ENCODE measurements around the gene STRN.

STRN gene

DNA sequence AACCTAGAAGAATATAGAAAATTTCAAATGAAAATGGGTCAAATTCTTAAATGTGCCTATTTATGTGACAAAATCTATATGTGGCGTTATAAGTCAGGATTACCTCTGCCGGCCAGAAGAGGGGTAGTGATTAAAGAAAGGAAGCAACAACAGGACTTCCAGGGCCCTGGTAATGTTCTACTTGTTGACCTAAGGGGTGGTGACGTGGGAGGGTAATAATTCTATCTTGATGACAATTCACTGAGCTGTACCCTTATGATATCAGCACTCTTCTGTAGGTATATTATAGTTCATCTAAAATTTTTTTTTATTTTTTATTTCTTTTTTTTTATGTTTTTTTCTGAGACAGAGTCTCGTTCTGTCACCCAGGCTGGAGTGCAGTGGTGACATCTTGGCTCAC is 87.9 kb downstream of the STRN start:
- Histone ChIP-seq H3K4me3 (ENCODE audit: low read length) (no peak overlapping the region), H3K36me3 (replicated peaks; ENCODE audit: low read depth, low read length) (peaks cover 10% of the 10 kb centered on the region), H3K27me3 (ENCODE audit: low read depth, low read length) (no peaks in the 10 kb centered on the region), H4K20me1 (ENCODE audit: insufficient read depth, low read length) (no peaks in the 10 kb centered on the region), H3K27ac (ENCODE audit: low read length) (no peak overlapping the region), H3K4me1 (ENCODE audit: low read length) (no peaks in the 10 kb centered on the region), H3K79me2 (ENCODE audit: low read length) (no peaks in the 10 kb centered on the region), H3K9me3 (ENCODE audit: insufficient read depth, low read length) (peaks cover 5% of the 10 kb centered on the region; the same call in 1 of the 2 replicates), H2AFZ (ENCODE audit: low read depth, low read length) (no peak overlapping the region), H3K9ac (ENCODE audit: low read length) (no peak overlapping the region), H3K4me2 (ENCODE audit: low read length) (no peak overlapping the region)
- no peak for TF ChIP-seq EZH2phosphoT487 (IDR thresholded peaks at IDR 0.05; ENCODE audit: low read depth)
- TF ChIP-seq, protein P1, sequence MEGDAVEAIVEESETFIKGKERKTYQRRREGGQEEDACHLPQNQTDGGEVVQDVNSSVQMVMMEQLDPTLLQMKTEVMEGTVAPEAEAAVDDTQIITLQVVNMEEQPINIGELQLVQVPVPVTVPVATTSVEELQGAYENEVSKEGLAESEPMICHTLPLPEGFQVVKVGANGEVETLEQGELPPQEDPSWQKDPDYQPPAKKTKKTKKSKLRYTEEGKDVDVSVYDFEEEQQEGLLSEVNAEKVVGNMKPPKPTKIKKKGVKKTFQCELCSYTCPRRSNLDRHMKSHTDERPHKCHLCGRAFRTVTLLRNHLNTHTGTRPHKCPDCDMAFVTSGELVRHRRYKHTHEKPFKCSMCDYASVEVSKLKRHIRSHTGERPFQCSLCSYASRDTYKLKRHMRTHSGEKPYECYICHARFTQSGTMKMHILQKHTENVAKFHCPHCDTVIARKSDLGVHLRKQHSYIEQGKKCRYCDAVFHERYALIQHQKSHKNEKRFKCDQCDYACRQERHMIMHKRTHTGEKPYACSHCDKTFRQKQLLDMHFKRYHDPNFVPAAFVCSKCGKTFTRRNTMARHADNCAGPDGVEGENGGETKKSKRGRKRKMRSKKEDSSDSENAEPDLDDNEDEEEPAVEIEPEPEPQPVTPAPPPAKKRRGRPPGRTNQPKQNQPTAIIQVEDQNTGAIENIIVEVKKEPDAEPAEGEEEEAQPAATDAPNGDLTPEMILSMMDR (IDR thresholded peaks at IDR 0.05; ENCODE audit: low read depth, low read length): no peak

DNA sequence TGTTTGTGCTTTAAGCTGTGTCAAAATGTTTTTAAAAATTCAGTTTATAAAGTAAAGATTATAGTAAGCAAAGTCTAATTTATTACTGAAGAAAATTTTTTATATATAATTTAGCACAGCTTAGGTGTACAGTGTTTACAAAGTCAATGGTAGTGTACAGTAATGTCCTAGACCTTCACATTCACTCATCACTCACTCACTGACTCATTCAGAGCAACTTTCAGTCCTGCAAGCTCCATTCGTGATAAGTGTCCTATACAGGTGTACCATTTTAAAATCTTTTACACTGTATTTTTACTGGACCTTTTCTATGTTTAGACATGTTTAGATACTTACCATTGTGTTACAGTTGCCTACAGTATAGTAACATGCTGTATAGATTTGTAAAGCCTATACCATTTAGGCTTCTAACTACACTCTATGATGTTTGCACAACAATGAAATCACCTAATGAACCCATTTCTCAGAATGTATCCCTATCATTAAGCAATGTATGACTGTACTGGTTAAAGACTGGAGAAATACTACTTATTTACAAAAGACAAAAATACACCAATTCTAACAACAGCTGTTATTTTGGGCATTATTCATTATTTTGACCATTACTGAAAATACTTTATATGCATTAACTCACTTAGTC is 95.1 kb downstream of the STRN start:
- H3K79me2 ChIP-seq (ENCODE audit: low read length): no peaks in the 10 kb centered on the region
- H3K9ac ChIP-seq (ENCODE audit: low read length): no peak overlapping the region
- TF ChIP-seq, protein P1 (IDR thresholded peaks at IDR 0.05; ENCODE audit: low read depth, low read length): no peak
- TF ChIP-seq EZH2phosphoT487 (IDR thresholded peaks at IDR 0.05; ENCODE audit: low read depth): no peak
- H3K4me1 ChIP-seq (ENCODE audit: low read length): no peaks in the 10 kb centered on the region
- no peak overlapping the region for H2AFZ ChIP-seq (ENCODE audit: low read depth, low read length)
- no peaks in the 10 kb centered on the region for H3K27me3 ChIP-seq (ENCODE audit: low read depth, low read length)
- peaks cover 19% of the 10 kb centered on the region for H3K36me3 ChIP-seq (replicated peaks; ENCODE audit: low read depth, low read length)
- H3K4me3 ChIP-seq (ENCODE audit: low read length): no peak overlapping the region
- no peak overlapping the region for H3K27ac ChIP-seq (ENCODE audit: low read length)
- H3K4me2 ChIP-seq (ENCODE audit: low read length): no peak overlapping the region
- H3K9me3 ChIP-seq (ENCODE audit: insufficient read depth, low read length): peaks cover 5% of the 10 kb centered on the region; the same call in 1 of the 2 replicates
- no peaks in the 10 kb centered on the region for H4K20me1 ChIP-seq (ENCODE audit: insufficient read depth, low read length)

DNA sequence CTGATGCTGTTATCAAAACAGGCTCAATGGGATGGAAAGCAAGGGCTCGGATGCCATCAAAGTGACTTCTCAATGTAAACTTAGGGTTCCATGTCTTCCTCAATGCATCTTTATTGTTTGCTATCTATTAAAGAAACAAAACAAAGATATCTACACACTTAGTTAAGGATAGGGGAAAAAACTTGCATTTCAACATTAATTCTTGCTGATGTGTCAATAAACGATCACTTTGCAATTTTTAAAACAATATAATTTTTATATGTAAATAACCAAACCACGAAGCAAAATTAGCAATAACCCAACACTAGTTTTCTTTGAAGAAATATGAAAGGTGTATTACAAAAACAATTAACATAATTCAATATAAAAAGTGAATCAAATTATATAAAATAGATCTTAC is 96.7 kb downstream of the STRN start:
- Histone ChIP-seq H3K4me1 (ENCODE audit: low read length) (no peaks in the 10 kb centered on the region), H3K27ac (ENCODE audit: low read length) (no peak overlapping the region), H3K36me3 (replicated peaks; ENCODE audit: low read depth, low read length) (peaks cover 15% of the 10 kb centered on the region), H3K9ac (ENCODE audit: low read length) (no peak overlapping the region), H4K20me1 (ENCODE audit: insufficient read depth, low read length) (no peaks in the 10 kb centered on the region), H3K27me3 (ENCODE audit: low read depth, low read length) (no peaks in the 10 kb centered on the region), H3K4me2 (ENCODE audit: low read length) (no peak overlapping the region), H3K9me3 (ENCODE audit: insufficient read depth, low read length) (peaks cover 5% of the 10 kb centered on the region; the same call in 1 of the 2 replicates), H3K4me3 (ENCODE audit: low read length) (no peak overlapping the region), H2AFZ (ENCODE audit: low read depth, low read length) (no peak overlapping the region), H3K79me2 (ENCODE audit: low read length) (no peaks in the 10 kb centered on the region)
- TF ChIP-seq, protein P1 (IDR thresholded peaks at IDR 0.05; ENCODE audit: low read depth, low read length): no peak

DNA sequence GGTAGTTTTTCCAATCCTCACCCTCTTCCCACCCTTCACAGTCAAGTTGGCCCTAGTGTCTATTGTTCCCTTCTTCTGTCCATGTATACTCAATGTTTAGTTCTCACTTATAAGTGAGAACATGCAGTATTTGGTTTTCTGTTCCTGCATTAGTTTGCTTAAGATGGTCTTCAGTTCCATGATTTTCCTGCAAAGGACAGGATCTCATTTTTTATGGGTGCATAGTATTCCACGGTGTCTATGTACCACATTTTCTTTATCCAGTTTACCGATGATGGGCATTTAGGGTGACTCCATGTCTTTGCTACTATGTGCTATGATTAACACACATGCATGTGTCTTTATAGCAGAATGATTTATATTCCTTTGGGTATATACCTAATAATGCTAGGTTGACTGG is 104.4 kb downstream of the STRN start:
- Histone ChIP-seq H3K4me3 (ENCODE audit: low read length) (no peak overlapping the region), H3K9me3 (ENCODE audit: insufficient read depth, low read length) (no peaks in the 10 kb centered on the region), H3K4me2 (ENCODE audit: low read length) (no peak overlapping the region), H3K36me3 (replicated peaks; ENCODE audit: low read depth, low read length) (peaks cover 2% of the 10 kb centered on the region), H3K27ac (ENCODE audit: low read length) (no peak overlapping the region), H4K20me1 (ENCODE audit: insufficient read depth, low read length) (no peaks in the 10 kb centered on the region), H3K79me2 (ENCODE audit: low read length) (no peaks in the 10 kb centered on the region), H3K4me1 (ENCODE audit: low read length) (peaks cover 11% of the 10 kb centered on the region), H3K9ac (ENCODE audit: low read length) (no peak overlapping the region), H3K27me3 (ENCODE audit: low read depth, low read length) (no peaks in the 10 kb centered on the region), H2AFZ (ENCODE audit: low read depth, low read length) (no peak overlapping the region)
- no peak for TF ChIP-seq EZH2phosphoT487 (IDR thresholded peaks at IDR 0.05; ENCODE audit: low read depth)
- TF ChIP-seq, protein P1 (IDR thresholded peaks at IDR 0.05; ENCODE audit: low read depth, low read length): no peak
